ENCODE results near the gene FASTKD2.

FASTKD2 gene

GRCh38 chr2:206765242-206766056 lies at the start of gene FASTKD2, which contains the start of gene MDH1B:
Gene FASTKD2 (plus strand): TSS chr2:206765606. CDS start chr2:206766694, 1,088 bp downstream.
Gene MDH1B (minus strand): TSS chr2:206765328. CDS start chr2:206765271, 57 bp downstream.
- peak; percentile 89 for DNase-seq (ENCODE audit: low spot score)

- DNase-seq (ENCODE audit: low spot score): no peak
These were observed 48.8 kb upstream of the FASTKD2 start for GRCh38 chr2:206716623-206717022.

GRCh38 chr2:206718296-206718695 lies 47.1 kb upstream of the FASTKD2 start, which contains the start of gene DYTN:
Gene DYTN (minus strand): TSS chr2:206718396. CDS start chr2:206718279, 117 bp downstream.
- DNase-seq (ENCODE audit: low spot score): no peak

GRCh38 chr2:206721256-206721920 lies 44.0 kb upstream of the FASTKD2 start:
- DNase-seq (ENCODE audit: low spot score): no peak

GRCh38 chr2:206723288-206723687 lies 42.1 kb upstream of the FASTKD2 start:
- DNase-seq (ENCODE audit: low spot score): no peak

GRCh38 chr2:206727287-206727686 lies 38.1 kb upstream of the FASTKD2 start:
- no peak for DNase-seq (ENCODE audit: low spot score)

- peak; percentile 24 for DNase-seq (ENCODE audit: low spot score)
These were observed 36.9 kb upstream of the FASTKD2 start for GRCh38 chr2:206728277-206729199.

GRCh38 chr2:206733341-206733740 lies 32.1 kb upstream of the FASTKD2 start:
- no peak for DNase-seq (ENCODE audit: low spot score)

- DNase-seq (ENCODE audit: low spot score): no peak
These were observed 28.5 kb upstream of the FASTKD2 start for GRCh38 chr2:206736935-206737334.

GRCh38 chr2:206739271-206739670 lies 26.1 kb upstream of the FASTKD2 start:
- DNase-seq (ENCODE audit: low spot score): no peak

- no peak for DNase-seq (ENCODE audit: low spot score)
These were observed 24.6 kb upstream of the FASTKD2 start for GRCh38 chr2:206740800-206741199.

- no peak for DNase-seq (ENCODE audit: low spot score)
These were observed 8.6 kb upstream of the FASTKD2 start for GRCh38 chr2:206756816-206757215.

GRCh38 chr2:206764673-206765241 lies 649 bp upstream of the FASTKD2 start:
- peak; percentile 3 for DNase-seq (ENCODE audit: low spot score)

- no peak for DNase-seq (ENCODE audit: low spot score)
These were observed 888 bp downstream of the FASTKD2 start for GRCh38 chr2:206766057-206766930.

GRCh38 chr2:206774871-206775270 lies 9.5 kb downstream of the FASTKD2 start:
- no peak for DNase-seq (ENCODE audit: low spot score)

- DNase-seq (ENCODE audit: low spot score): no peak
These were observed 11.0 kb downstream of the FASTKD2 start for GRCh38 chr2:206776432-206776831.

GRCh38 chr2:206780671-206781070 lies 15.3 kb downstream of the FASTKD2 start:
- no peak for DNase-seq (ENCODE audit: low spot score)

- no peak for DNase-seq (ENCODE audit: low spot score)
These were observed 18.3 kb downstream of the FASTKD2 start for GRCh38 chr2:206783718-206784117.

- no peak for DNase-seq (ENCODE audit: low spot score)
These were observed 19.4 kb downstream of the FASTKD2 start for GRCh38 chr2:206784559-206785353.
